ENCODE measurements around the gene SLC18A3.

SLC18A3 gene

GRCh38 chr10:49595713-49596492 lies 14.2 kb upstream of the SLC18A3 start:
- no peak for DNase-seq (ENCODE audit: low read depth in 4 of 4, low spot score in 1 of 4)

- DNase-seq (ENCODE audit: low read depth in 4 of 4, low spot score in 1 of 4) = no peak
Observed at GRCh38 chr10:49596493-49596809, 13.7 kb upstream of the SLC18A3 start.

- DNase-seq (ENCODE audit: low read depth in 4 of 4, low spot score in 1 of 4) = no peak
Observed at GRCh38 chr10:49596836-49597235, 13.3 kb upstream of the SLC18A3 start.

- DNase-seq (ENCODE audit: low read depth in 4 of 4, low spot score in 1 of 4) = no peak
Observed at GRCh38 chr10:49597426-49598163, 12.5 kb upstream of the SLC18A3 start.

GRCh38 chr10:49598164-49598856 lies 11.8 kb upstream of the SLC18A3 start:
- DNase-seq (ENCODE audit: low read depth in 4 of 4, low spot score in 1 of 4) = no peak

DNA sequence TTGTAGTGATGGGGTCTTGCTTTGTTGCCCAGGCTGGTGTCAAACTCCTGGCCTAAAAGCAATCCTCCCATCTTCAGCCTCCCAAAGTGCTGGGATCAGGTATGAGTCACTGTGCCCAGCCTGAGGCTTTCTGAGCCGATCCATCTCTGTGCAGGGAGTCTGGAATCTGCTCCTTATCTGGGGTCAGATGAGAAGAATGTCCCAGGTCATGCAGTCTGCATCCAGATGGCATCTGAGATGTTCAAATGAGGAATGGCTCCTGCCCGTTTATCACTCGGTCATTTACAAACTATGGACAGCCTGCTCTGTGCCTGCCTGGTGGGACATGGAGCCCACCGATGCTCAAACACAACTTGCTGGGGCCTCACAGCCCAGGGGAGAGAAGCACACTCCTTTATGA lies 11.1 kb upstream of the SLC18A3 start:
- no peak for DNase-seq (ENCODE audit: low read depth in 4 of 4, low spot score in 1 of 4)

- no peak for DNase-seq (ENCODE audit: low read depth in 4 of 4, low spot score in 1 of 4)
Observed at GRCh38 chr10:49599546-49599945, 10.6 kb upstream of the SLC18A3 start.

DNA sequence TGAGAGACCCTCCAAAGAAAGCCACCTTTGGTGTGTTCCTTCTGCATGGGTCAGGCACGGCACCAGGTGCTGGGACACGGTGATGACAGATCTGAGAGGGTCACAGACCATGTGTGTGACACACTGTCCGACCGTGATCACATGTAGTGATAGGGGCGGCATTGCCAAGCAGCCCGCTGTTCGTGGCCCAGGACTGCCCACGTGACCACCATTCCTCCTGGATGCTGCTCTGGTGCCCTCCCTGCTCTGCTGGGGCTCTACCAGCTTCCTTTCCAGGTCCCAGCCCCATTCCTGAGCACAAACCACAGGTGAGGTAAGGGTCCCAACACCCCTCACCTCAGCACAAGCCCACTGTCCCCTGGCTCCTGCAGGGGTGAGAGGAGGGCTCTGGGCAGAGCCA lies 10.1 kb upstream of the SLC18A3 start:
- no peak for DNase-seq (ENCODE audit: low read depth in 4 of 4, low spot score in 1 of 4)

- no peak for DNase-seq (ENCODE audit: low read depth in 4 of 4, low spot score in 1 of 4)
Observed at GRCh38 chr10:49600781-49601400, 9.2 kb upstream of the SLC18A3 start.

GRCh38 chr10:49601857-49602256 lies 8.3 kb upstream of the SLC18A3 start:
- no peak for DNase-seq (ENCODE audit: low read depth in 4 of 4, low spot score in 1 of 4)

DNA sequence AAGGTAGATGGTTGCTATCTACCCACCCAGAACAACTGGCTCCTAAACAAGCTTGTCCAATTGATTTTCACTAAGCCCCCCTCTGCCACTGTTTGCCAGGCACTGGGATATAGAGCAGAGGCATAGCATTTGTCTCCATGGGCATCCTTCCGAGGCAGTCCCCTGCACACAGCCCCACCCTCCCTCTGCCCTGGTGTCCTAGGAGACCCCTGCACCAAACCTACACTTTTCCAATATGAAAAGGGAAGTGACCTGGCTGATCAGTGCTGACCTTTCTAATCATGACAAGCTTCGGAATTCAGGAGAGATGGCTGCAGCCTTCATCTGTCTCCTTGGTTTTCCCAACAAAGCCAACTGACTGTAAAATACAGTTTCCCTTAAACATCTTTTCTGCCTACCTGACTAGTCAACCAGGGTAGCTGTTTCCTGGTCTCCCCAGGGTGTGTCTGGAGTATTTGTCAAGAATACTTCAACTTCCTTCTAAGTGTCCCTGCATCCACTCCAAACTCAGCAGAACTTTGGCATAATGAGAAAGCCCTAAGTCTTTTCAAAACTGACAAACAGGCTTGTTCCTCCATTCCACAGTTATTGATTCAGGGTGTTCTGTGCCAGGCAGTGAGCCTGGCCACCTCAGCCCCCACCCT lies 7.6 kb upstream of the SLC18A3 start:
- DNase-seq (ENCODE audit: low read depth in 4 of 4, low spot score in 1 of 4) = no peak

DNA sequence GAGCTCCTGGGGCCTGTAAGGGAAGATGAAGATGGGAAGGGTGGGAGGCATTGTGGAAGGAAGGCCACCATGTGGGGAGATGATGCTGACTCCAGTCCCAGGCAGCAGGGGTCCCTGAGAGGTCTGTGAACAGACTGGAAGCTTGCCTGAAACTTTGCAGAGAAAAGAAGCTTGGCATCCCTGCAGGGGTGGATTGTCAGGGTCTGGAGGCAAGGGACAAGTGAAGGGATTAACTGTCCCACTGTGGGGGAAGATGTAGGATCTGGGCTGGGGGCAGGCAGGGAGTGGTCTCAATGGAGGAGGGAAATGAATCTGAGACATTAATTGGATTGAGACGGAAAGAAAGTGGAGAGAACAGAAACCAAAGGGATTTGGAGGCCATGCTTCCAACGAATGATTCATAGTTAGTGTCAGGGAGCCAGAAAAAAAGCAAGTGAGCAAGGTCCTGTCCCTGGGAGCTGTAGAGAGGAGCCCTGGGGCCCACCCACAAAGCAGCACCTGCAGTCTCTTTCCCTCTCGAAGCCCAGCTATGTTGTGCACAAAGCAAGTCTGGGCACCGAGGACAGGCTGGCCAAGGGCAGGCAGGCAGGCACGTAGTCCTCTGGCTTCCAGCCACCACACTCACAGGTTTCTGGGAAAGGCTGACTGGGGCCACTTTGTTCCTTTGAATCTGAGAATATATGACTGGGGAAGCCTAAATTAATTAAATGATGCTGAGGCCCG lies 4.7 kb upstream of the SLC18A3 start:
- no peak for DNase-seq (ENCODE audit: low read depth in 4 of 4, low spot score in 1 of 4)

DNA sequence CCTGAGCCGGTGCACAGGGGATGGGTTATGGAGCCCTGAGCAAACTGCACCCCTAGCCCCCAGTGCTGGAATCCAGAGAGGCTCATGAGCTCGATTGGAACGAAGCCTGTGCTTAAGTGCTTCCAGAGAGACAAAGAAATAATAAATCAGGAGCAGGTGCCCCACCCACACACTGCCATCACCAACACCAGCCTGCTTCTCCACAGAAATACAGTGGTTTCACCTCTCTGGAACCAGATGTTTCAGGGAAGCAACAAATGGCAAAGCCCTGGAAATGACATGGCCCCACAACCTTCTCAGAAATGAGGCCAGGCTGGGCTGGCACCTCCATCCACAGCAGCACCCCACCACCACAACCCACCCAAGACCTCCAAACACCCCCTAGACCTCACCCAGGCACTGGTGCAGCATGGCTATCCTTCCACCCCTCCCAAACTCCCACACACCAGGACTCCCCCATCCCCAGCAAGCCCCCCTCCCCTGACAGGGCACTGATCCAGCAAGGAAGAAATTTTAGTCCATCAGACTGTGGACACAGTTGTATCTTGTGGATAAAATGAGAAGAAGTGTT lies 4.1 kb upstream of the SLC18A3 start:
- DNase-seq (ENCODE audit: low read depth in 4 of 4, low spot score in 1 of 4) = no peak

DNA sequence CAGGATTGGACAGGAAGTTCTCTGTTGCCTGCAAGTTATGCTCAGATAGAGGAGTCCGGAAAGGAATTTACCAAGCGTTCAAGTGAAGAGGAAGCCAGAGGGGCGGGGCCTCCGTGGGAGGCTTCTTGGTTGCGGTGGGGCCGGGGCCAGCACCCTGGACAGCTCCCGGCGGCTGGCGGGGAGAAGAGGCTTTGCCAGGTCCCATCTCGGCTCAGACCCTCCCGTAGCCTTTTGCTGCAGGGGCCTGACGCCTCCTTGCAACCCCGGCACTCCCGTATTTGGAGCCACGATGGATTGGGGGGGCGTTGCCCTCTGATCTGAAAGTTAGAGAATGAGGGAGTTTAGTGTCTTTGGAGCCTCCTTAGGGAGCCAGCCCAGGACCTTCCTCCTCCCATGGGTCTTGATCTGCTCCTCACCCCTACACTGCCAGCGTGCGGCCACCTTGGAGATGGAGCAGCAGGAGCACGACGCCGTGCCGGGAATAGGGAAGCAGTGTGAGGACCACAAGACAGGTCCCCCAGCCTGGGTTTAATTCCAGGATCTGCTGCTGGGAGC lies 3.1 kb upstream of the SLC18A3 start:
- peak in 3 of 4 experiments; percentile 25 to 48 (median 29) for DNase-seq (ENCODE audit: low read depth in 4 of 4, low spot score in 1 of 4)

GRCh38 chr10:49608166-49609005 lies 1.7 kb upstream of the SLC18A3 start:
- no peak for DNase-seq (ENCODE audit: low read depth in 4 of 4, low spot score in 1 of 4)

DNA sequence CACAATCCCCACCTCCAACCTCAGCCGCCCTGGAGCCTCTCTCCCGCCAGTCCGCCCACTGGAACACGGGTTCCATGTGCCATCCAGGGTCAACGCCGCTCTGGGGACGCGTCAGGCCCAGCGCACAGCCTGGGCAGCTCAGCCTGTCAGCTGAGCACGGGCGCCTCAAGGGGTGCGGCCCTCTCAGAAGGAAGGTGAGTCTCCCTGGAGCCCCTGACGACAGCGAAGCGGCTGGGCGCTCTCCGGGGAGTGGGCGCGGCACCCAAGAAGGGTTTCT lies 1.2 kb upstream of the SLC18A3 start:
- no peak for DNase-seq (ENCODE audit: low read depth in 4 of 4, low spot score in 1 of 4)

GRCh38 chr10:49609283-49610113 lies 612 bp upstream of the SLC18A3 start:
- no peak for DNase-seq (ENCODE audit: low read depth in 4 of 4, low spot score in 1 of 4)

DNA sequence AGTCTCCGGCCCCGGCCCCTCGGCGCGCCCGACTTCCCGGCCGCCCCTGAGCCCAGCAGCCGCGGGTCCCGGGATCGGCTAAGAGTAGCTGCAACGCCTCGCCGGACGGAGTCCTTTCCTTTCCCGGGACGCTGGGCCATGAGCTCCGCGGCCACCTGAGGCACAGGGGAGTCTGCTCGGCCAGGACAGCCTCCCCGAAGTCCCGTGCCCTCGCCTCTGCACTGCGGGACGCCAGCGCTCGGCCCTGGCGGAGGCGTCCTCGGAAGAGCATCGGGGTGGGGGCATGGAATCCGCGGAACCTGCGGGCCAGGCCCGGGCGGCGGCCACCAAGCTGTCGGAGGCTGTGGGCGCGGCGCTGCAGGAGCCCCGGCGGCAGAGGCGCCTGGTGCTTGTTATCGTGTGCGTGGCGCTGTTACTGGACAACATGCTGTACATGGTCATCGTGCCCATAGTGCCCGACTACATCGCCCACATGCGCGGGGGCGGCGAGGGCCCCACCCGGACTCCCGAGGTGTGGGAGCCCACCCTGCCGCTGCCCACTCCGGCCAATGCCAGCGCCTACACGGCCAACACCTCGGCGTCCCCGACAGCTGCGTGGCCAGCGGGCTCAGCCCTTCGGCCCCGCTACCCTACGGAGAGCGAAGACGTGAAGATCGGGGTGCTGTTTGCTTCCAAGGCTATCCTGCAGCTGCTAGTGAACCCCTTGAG lies 502 bp downstream of the SLC18A3 start:
- DNase-seq (ENCODE audit: low read depth in 4 of 4, low spot score in 1 of 4) = no peak

All from stimulated activated CD4-positive, alpha-beta T cell treated with anti-CD3 and anti-CD28 coated beads, Interleukin-1b, Interleukin-23, amount 100 ng/mL, for 24 hours (primary cell).